GM23248 (cell line): ENCODE data around the gene NRSN2. TPM values are rescaled to one million over a fixed set of nuclear protein-coding genes. Genes with fewer than 3 reads are reported as not detected.
"Not testable (repeated sequence)": the region's sequence is repeated elsewhere in the genome, so short reads cannot be mapped to it uniquely, and the experiment has no call there.

ENCODE experiments used
- DNase-seq: peaks from one replicate; pipeline ENCODE4 v3.0.0-alpha.2; 2015
- H2AFZ ChIP-seq: fragments of 200-600 bp; sonication (generic); 2 replicates; pipeline ENCODE4 v1.6.1; 2016; ENCODE audit warnings: antibody characterized with exemption
- H3F3A ChIP-seq: fragments of 200-600 bp; sonication (generic); 2 replicates; pipeline ENCODE4 v1.6.1; 2016; ENCODE audit warnings: mild to moderate bottlenecking, antibody characterized with exemption, mixed run types; ENCODE audit not compliant: insufficient read depth
- H3K27ac ChIP-seq: fragments of 200-600 bp; sonication (generic); 2 replicates; pipeline ENCODE4 v1.5.1; 2016; ENCODE audit warnings: mild to moderate bottlenecking
- H3K27me3 ChIP-seq: fragments of 200-600 bp; sonication (generic); replicated peaks from 2 replicates; pipeline ENCODE4 v1.6.1; 2016; ENCODE audit warnings: mild to moderate bottlenecking; ENCODE audit not compliant: insufficient read depth
- H3K36me3 ChIP-seq: fragments of 200-600 bp; sonication (generic); 2 replicates; pipeline ENCODE4 v1.6.1; 2016; ENCODE audit warnings: low read depth, mild to moderate bottlenecking
- H3K4me1 ChIP-seq: fragments of 200-600 bp; sonication (generic); 2 replicates; pipeline ENCODE4 v1.6.1; 2016; ENCODE audit warnings: mild to moderate bottlenecking; ENCODE audit not compliant: insufficient read depth
- H3K4me2 ChIP-seq: fragments of 200-600 bp; sonication (generic); one replicate; pipeline ENCODE4 v1.6.1; 2016; ENCODE audit warnings: mild to moderate bottlenecking; ENCODE audit not compliant: unreplicated experiment
- H3K4me3 ChIP-seq: fragments of 200-600 bp; sonication (generic); 2 replicates; pipeline ENCODE4 v1.5.1; 2016; ENCODE audit warnings: mild to moderate bottlenecking
- H3K79me2 ChIP-seq: fragments of 200-600 bp; sonication (generic); 2 replicates; pipeline ENCODE4 v1.6.1; 2016; ENCODE audit warnings: mild to moderate bottlenecking; ENCODE audit not compliant: insufficient read depth
- H3K9ac ChIP-seq: fragments of 200-600 bp; sonication (generic); 2 replicates; pipeline ENCODE4 v1.6.1; 2016; ENCODE audit warnings: mild to moderate bottlenecking
- H3K9me2 ChIP-seq: fragments of 200-600 bp; sonication (generic); 2 replicates; pipeline ENCODE4 v1.6.1; 2016; ENCODE audit warnings: mixed run types, mild to moderate bottlenecking, moderate library complexity; ENCODE audit not compliant: insufficient read depth
- H3K9me3 ChIP-seq: fragments of 200-600 bp; sonication (generic); one replicate; pipeline ENCODE4 v1.6.1; 2017; ENCODE audit warnings: low read depth
- H4K20me1 ChIP-seq: fragments of 200-600 bp; sonication (generic); 2 replicates; pipeline ENCODE4 v1.6.0; 2016; ENCODE audit not compliant: insufficient read depth
- EZH2 ChIP-seq: fragments of 200-600 bp; sonication (generic); IDR thresholded peaks from 2 replicates; pipeline ENCODE4 v1.6.1; 2018; ENCODE audit warnings: antibody characterized with exemption, mild to moderate bottlenecking; ENCODE audit not compliant: insufficient read depth, poor library complexity, severe bottlenecking
- EZH2phosphoT487 ChIP-seq: fragments of 200-600 bp; sonication (generic); IDR thresholded peaks from 2 replicates; pipeline ENCODE4 v1.6.1; 2018; ENCODE audit warnings: antibody characterized with exemption, moderate library complexity, mild to moderate bottlenecking, low read depth; ENCODE audit not compliant: insufficient read depth
- WGBS, 2 experiments: methylation state at CpG; one replicate each; pipeline ENCODE4 v1.1.6; 2015 to 2017; ENCODE audit warnings: low lambda C conversion rate in 2 of 2, low coverage in 1 of 2; ENCODE audit errors: missing lambda C conversion rate in 2 of 2; 5-methylcytosine and 5-hydroxymethylcytosine counted together
- in situ Hi-C: fragments of 300-500 bp; cut with MboI; formaldehyde crosslinking; loops from 2 replicates; pipeline ENCODE4 v1.15.0; 2020
- polyA plus RNA-seq: library from polyadenylated mRNA; unstranded; fragments of >200 nt; fragmentation: Nextera tagmentation; extraction: Ambion mirVana; gene quantifications from 2 replicates; pipeline ENCODE4 v1.2.1, GENCODE V29; 2016
- total RNA-seq: library from RNA; depleted of rRNA; stranded (reverse); fragments of >200 nt; shearing (Covaris generic); gene quantifications from 2 replicates; pipeline ENCODE4 v1.2.3, GENCODE V29; 2014

Gene NRSN2
- total and polyA plus RNA-seq, 2 experiments from 2014 or later = 76.7 to 76.8 TPM

GRCh38 chr20:388034-388994, 41.4 kb downstream of the NRSN2 start:
- no peak overlapping the region for H2AFZ ChIP-seq
- no peaks in the 10 kb centered on the region for H3K27me3 ChIP-seq
- DNase-seq = no peak
- TF ChIP-seq EZH2 (no peak), EZH2phosphoT487 (no peak)
- no peak overlapping the region for H3K27ac ChIP-seq
- peaks cover 50% of the 10 kb centered on the region for H3K79me2 ChIP-seq
- 90 to 93% methylated on average over 21 of the region's 21 CpGs for WGBS, 2 experiments
- H4K20me1 ChIP-seq = peaks cover 4% of the 10 kb centered on the region; the same call in 1 of the 2 replicates
- H3K9me3 ChIP-seq = no peaks in the 10 kb centered on the region
- peaks cover 4% of the 10 kb centered on the region for H3F3A ChIP-seq
- H3K4me3 ChIP-seq = no peak overlapping the region
- in situ Hi-C loops = no loop called here
- no peaks in the 10 kb centered on the region for H3K4me1 ChIP-seq
- no peak overlapping the region for H3K4me2 ChIP-seq
- H3K9me2 ChIP-seq = no peaks in the 10 kb centered on the region
- no peak overlapping the region for H3K9ac ChIP-seq
- H3K36me3 ChIP-seq = peaks cover 63% of the 10 kb centered on the region

DNA sequence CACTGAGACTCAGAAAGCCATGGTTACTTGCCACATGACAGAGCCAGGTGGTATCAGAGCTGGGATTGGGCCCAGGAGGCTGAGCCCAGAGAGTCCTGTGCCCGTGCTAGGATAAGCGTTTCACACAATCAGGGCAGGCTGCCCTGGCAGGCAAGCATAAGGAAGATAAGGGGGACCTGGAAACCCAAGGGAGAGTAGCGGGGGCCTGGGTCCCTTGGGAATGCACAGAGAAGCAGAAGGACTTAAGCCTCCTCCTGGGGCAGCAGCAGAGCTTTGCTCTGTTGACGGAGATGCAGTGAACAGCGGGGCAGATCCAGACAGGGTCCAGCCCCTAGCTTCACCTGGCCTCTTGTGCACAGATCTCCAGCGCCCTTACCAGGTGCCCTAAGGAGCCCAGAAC, 42.3 kb downstream of the NRSN2 start:
- Histone ChIP-seq H3K79me2 (peaks cover 41% of the 10 kb centered on the region), H3K9me2 (no peaks in the 10 kb centered on the region), H3K9ac (no peak overlapping the region), H3K36me3 (peaks cover 72% of the 10 kb centered on the region), H3K4me2 (no peak overlapping the region), H3K27me3 (no peaks in the 10 kb centered on the region), H3K9me3 (no peaks in the 10 kb centered on the region), H2AFZ (no peak overlapping the region), H3F3A (no peaks in the 10 kb centered on the region), H3K4me3 (no peak overlapping the region), H4K20me1 (peaks cover under 1% of the 10 kb centered on the region; the same call in 1 of the 2 replicates), H3K27ac (no peak overlapping the region), H3K4me1 (no peaks in the 10 kb centered on the region)
- DNase-seq = no peak
- in situ Hi-C loops = no loop called here
- WGBS, 2 experiments = 96 to 99% methylated on average over 6 of the region's 6 CpGs
- TF ChIP-seq EZH2 = no peak
- TF ChIP-seq EZH2phosphoT487 = no peak

GRCh38 chr20:391041-391711, 44.3 kb downstream of the NRSN2 start:
- Histone ChIP-seq H3K79me2 (peaks cover 21% of the 10 kb centered on the region), H2AFZ (no peak overlapping the region), H3K4me1 (no peaks in the 10 kb centered on the region), H4K20me1 (no peaks in the 10 kb centered on the region), H3K36me3 (peaks cover 83% of the 10 kb centered on the region), H3K4me2 (no peak overlapping the region), H3K9me3 (no peaks in the 10 kb centered on the region), H3K4me3 (no peak overlapping the region), H3K9me2 (no peaks in the 10 kb centered on the region), H3K27ac (no peak overlapping the region), H3K9ac (no peak overlapping the region), H3F3A (no peaks in the 10 kb centered on the region), H3K27me3 (no peaks in the 10 kb centered on the region)
- DNase-seq = no peak
- WGBS, 2 experiments = 95 to 97% methylated on average over 29 of the region's 29 CpGs
- in situ Hi-C loops = no loop called here
- TF ChIP-seq EZH2phosphoT487 (no peak), EZH2 (no peak)

DNA sequence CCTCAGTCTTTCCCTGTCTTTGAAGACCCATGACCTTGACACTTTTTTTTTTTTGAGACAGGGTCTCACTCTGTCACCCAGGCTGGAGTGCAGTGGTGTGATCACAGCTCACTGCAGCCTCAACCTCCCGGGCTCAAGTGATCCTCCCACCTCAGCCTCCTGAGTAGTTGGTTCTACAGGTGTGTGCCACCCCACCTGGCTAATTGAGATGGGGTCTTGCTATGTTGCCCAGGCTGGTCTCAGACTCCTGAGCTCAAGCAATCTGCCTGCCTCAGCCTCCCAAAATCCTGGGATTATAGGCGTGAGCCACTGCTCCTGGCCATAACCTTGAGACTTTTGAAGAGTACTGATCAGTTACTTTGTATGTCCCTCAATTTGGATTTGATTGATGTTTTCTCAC, 46.4 kb downstream of the NRSN2 start:
- H3K9me2 ChIP-seq, H3K4me2 ChIP-seq, H3K79me2 ChIP-seq, H4K20me1 ChIP-seq, H3F3A ChIP-seq, H2AFZ ChIP-seq, H3K9ac ChIP-seq, H3K4me3 ChIP-seq, DNase-seq, H3K27ac ChIP-seq, H3K9me3 ChIP-seq, H3K27me3 ChIP-seq, H3K4me1 ChIP-seq, in situ Hi-C loops: not testable (repeated sequence)
- WGBS, 2 experiments = 78 to 93% methylated on average over 2 of the region's 2 CpGs
- peaks cover 81% of the 10 kb centered on the region for H3K36me3 ChIP-seq
